HG02885 (cell line): ENCODE measurements around the gene SMIM20.
A peak's percentile ranks its signal among the peaks of the same experiment; 100 is the strongest.
"Not testable (repeated sequence)": the region's sequence is repeated elsewhere in the genome, so short reads cannot be mapped to it uniquely, and the experiment has no call there.

ENCODE experiments used
- ATAC-seq: cut with Tn5 transposase; IDR thresholded peaks from one replicate; pipeline ENCODE4 v1.9.1; 2021; ENCODE audit warnings: mild to moderate bottlenecking; ENCODE audit not compliant: unreplicated experiment, poor library complexity

The SMIM20 gene

DNA sequence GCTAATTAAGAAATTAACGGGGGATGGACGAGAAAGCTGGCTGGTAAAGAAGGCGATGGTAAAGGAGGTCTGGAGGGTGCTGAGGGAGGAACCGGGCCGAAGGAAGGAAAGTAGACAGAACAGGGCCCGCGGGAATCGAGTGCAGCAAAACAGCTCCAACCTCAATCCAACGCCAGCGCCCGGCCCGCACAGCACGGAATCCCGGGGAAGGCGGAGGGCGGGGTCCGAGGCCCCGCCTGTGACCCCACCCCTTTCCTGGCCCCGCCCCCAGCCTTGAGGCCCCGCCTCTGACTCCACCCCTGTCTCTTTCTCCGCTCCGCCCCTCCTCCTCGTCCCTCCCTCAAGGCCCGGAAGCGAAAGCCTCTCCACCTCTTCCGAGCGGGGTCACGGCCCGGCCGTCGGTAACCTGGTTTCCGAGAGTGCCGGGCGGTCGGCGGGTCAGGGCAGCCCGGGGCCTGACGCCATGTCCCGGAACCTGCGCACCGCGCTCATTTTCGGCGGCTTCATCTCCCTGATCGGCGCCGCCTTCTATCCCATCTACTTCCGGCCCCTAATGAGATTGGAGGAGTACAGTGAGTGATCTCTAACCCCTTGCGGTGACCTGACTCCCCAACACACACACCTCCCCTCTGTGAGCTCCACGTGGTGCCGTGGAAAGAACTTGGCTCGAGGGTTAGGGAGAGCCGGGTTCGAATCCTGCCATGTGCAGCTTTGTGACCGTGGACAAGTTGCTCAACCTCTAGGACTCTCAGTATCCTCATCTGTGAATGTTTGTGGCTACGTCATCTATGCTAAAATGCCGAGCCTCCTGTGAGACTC, at the start of gene SMIM20:
Gene SMIM20, plus strand, starts transcription at position 370 of the 819 bp plus-strand sequence. Its CDS starts 94 bp downstream, at position 464.
- peak; percentile 96 for ATAC-seq

GRCh38 chr4:25865586-25865985, 48.4 kb upstream of the SMIM20 start:
- ATAC-seq: no peak

GRCh38 chr4:25866401-25866800, 47.6 kb upstream of the SMIM20 start:
- not testable (repeated sequence) for ATAC-seq

- no peak for ATAC-seq
Measured at GRCh38 chr4:25867781-25868294, 46.2 kb upstream of the SMIM20 start.

DNA sequence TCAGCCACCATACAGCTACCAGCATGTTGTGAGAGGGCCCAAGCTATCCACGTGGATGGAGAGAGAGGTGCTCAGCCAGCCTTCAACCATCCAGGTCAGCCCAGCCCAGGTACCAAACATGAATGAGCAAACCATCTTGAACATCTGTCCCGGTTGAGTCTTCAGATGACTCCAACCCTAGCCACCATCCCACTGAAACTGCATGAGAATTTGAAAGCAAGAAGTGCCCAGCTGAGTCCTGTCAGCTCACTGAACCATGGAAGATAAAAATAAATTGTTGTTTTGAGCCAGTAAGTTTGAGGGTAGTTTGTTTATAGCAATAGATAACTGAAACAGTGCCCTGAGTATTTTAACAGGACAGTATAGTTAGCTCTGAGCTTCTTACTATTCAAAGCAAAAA, 43.9 kb upstream of the SMIM20 start:
- ATAC-seq: peak; percentile 54

GRCh38 chr4:25872851-25873631, 41.0 kb upstream of the SMIM20 start:
- ATAC-seq: no peak

- ATAC-seq: no peak
Measured at GRCh38 chr4:25873632-25874129, 40.3 kb upstream of the SMIM20 start.

GRCh38 chr4:25874655-25875054, 39.4 kb upstream of the SMIM20 start:
- ATAC-seq: peak; percentile 21

DNA sequence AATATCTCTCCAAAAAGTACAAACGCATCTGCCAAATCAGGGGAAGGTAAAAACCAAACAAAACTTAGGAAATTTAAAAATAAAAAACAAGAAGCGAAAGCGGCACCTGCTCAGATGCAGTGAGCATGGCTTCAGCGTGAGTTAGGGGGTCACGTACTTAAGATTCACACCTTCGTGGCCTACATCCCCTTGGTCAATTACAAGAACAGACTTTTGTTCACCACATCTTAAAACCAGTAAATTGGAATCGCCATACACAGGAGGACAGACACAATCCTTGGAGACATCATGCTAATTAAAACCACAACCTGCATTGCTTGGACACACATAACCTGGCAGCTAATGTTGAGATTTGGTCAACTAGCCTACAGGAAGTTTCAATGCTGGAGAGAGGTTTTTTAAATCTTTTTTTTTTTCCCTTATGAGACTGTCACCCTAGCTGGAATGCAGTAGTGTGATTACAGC, 38.7 kb upstream of the SMIM20 start:
- ATAC-seq: peak; percentile 52

DNA sequence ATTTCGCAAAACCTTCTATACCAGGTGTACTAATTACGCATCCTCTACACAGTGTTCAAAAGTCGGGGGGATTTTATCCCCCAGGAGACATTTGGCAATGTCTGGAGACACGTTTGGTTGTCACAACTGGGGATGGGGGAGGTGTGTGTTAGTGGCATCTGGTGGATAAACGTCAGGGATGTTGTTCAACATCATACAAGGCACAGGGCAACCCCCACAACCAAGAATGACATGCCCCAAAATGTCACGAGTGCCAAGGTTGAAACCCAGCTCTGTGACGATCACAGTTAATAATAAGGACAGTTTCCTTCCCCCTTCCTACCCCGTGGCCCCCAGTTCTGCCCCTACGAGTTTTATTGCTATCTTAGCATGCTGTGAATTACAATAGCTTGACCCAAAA, 35.3 kb upstream of the SMIM20 start:
- ATAC-seq: no peak

- ATAC-seq: no peak
Measured at GRCh38 chr4:25879091-25879584, 34.9 kb upstream of the SMIM20 start.

- ATAC-seq: no peak
Measured at GRCh38 chr4:25879587-25879986, 34.4 kb upstream of the SMIM20 start.

DNA sequence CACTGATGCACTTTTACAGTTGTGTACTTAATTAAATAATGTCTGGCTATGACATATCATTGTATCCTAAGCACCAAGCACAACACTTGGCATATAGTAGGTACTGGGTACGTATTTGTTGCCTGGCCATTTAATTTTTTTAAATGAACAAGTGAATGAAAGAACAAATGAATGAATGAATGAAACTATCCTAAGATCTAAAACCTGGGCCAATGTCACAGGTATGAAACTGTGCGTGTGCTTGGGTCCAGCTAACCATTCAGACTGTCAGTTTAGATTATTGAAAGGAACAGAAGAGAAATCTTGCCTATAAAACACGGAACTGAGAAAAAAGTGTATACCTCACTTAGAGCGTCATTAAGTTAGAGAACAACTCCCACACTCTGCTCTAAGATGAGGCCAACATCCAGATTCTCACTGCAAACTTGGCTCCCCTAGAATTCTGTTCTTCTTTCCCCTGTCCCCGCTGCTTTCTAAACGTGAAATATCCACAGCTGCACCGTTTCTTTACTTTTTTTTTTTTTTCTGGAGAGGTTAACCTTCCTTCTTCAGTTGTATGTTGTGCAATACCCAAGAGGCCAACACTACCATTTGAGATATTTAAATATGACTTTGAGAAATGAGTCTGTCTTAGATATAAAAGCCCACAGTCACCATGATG, 33.9 kb upstream of the SMIM20 start:
- peak; percentile 74 for ATAC-seq

DNA sequence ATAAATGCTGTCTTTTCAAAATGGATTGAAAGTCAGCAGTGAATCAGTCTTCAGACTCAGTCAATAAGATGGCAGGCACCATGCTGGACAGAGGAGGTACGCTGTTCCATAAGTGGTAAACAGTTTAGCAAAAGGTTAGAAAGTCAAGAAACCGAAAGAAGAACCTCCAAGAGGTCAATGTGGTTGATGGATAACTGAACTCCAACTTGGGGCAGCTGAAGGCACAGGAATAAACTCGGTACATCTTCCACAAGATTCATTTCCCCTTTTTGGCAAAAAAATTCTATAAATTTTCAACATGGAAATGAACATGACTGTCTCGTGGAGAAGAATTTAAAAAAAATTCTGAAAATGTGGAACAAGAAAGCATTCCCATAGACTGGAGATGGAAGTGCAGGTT, 32.8 kb upstream of the SMIM20 start:
- ATAC-seq: no peak

- no peak for ATAC-seq
Measured at GRCh38 chr4:25882226-25882625, 31.8 kb upstream of the SMIM20 start.

GRCh38 chr4:25883565-25883964, 30.5 kb upstream of the SMIM20 start:
- ATAC-seq: no peak

- peak; percentile 35 for ATAC-seq
Measured at GRCh38 chr4:25884031-25884782, 29.8 kb upstream of the SMIM20 start.

DNA sequence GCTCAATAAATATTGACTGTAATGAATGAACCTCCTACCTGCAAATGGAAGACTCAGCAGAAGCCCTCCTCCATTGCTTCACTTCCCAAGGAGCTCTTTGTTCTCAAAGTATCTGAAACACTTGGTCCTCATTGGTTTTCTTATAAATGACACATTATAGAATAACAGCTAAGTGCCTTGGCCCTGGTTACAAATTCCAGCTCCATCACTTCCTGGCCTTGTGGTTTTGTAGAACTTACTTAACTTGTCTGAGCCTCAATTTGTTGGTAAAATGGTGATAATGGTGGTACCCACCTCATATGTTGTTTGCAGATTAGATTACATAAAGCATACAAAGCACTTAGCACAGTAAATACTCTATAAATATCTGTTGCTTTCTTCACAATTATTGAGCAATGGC, 25.2 kb upstream of the SMIM20 start:
- ATAC-seq: no peak
